GM18517 (cell line): ENCODE measurements around the gene CTDNEP1.
A peak's percentile ranks its signal among the peaks of the same experiment; 100 is the strongest.

ENCODE experiments used
- ATAC-seq: cut with Tn5 transposase; IDR thresholded peaks from one replicate; pipeline ENCODE4 v1.9.1; 2021; ENCODE audit warnings: mild to moderate bottlenecking, moderate library complexity; ENCODE audit not compliant: unreplicated experiment

The CTDNEP1 gene

DNA sequence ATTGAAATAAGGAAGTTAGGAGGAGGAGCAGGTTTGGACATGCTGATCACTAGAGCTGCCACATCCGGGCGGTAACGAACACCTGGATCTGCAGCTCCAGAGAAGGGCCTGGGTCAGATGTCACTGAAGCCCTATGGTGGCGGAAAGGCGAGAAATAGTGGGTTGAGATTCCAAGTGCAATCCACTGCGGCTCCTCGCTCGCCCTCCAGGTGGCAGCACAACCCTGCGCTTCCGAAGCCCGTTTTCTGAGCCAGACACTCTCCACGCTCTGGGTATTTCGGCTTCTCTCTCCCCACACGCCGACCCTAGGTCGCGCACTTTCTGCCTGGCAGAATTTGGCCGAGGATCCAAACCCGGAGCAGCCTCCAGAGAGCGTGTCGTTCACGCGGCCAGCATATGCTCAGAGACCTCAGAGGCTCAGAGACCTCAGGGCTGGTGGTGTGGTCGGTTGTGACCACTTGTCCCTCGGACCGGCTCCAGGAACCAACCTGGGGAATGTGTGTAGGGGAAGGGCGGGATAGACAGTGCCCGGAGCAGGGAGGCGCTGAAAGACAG lies 29.1 kb upstream of the CTDNEP1 start:
- ATAC-seq: peak; percentile 70

DNA sequence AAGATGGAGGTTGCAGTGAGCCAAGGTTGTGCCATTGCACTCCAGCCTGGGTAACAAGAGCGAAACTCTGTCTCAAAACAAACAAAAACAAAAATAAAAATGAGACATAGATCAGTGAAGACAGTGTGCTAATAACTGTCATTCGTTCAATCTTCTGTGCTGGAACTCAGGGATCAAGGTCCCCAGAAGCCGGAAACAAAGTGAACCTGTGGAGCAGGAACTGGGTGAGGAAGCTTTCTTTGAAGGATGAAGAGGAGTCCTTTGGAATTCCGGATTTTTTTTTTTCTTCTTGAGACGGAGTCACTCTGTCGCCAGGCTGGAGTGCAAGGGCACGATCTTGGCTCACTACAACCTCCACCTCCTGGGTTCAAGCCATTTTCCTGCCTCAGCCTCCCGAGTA lies 27.9 kb upstream of the CTDNEP1 start:
- ATAC-seq: no peak

DNA sequence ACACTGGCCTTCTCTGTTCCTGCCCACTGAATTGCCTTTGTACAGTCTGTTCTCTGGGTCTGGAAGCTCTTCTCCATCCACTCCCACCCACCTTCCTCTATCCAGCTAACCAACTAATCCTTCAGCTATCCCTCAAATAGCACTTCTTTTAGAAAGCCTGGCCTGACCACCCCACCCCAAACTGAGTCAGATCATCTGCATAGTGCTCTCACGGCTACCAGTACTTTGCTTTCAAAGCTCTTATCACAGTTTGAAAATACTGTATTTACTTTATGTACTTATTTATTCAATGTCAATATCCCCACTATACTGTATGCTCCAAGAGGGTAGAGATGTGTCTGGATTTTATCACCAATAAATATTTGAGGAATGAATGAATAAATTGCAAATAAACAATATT lies 15.2 kb upstream of the CTDNEP1 start:
- no peak for ATAC-seq

- no peak for ATAC-seq
Observed at GRCh38 chr17:7263801-7264078, 12.2 kb upstream of the CTDNEP1 start.

GRCh38 chr17:7262935-7263800 lies 11.6 kb upstream of the CTDNEP1 start:
- no peak for ATAC-seq

DNA sequence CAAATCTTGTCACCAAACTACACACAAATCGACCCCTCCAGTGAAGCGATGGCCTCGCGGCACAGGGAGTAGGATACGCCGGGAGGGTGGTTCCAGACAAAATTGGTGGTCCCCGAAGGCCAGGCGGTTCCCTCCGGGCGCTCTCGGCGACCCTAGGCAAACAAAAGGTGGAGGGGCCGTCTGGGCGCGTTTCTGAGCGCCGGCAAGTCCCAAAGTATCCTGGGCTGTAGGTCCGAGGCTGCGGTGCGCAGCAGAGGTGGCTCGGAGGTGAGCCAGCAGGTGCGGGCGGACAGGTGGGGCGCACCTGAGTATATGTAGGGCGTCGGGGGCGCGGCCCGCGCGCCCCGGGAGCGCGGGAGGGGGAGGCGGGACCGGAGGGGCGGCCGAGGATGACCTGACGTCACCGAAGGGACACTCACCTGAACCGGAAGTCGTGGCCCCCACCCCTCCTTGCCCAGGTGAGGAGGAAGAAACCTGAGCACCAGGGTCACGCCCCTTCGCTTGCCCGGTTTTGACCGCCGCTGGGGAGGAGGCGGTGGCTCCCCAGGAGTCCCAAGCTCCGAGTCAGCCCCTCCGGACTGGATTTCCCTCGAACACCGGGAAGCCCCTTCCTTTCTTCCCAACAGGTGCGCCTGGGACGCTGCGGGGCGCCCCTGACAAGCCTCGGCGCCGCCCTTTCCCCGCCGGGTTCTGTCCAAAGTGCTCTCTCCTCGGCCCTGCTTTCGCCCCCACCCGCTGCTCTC lies 10.8 kb upstream of the CTDNEP1 start, which contains the start of gene CLDN7:
CLDN7 (minus strand) TSS at position 287 of the 743 bp plus-strand sequence. CDS start 435 bp downstream, outside the sequence.
- ATAC-seq: no peak

DNA sequence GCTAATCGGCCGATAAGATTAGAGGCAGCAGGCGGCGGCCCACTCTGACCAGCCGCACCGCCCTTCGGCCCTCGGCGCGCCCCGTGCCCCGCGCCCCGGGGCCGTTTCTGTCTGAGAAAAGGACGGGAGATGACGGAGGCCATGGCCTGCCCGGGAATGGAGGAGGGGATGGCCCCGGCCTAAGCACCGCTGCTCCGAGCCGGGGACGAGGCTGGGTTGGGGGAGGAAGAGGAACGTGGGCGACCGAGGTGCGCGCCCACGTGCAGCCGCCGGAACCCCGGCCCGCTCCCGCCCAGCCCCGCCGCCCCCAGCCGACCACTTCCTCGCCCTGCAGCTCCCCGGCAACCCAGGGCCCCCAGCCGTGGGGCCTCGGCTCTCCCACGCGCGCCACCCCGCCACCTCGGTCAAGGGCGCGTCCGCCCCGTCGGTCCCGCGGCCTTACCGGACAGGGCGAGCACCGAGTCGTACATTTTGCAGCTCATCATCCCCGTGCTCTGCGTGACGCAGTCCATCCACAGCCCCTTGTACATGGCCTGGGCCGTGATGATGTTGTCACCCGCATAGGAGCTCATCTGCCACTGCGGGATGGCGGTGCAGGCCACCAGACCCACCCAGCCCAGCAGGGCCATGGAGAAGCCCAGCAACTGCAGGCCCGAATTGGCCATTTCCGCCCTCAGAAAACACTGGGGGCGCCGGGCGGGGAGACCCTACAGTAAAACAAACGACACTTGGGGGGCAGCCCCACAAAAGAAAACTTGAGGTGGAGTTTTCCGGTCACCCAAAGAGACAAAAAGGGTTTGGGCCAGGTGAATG lies 10.1 kb upstream of the CTDNEP1 start:
- no peak for ATAC-seq

- no peak for ATAC-seq
Observed at GRCh38 chr17:7260651-7261378, 9.3 kb upstream of the CTDNEP1 start.

GRCh38 chr17:7260151-7260550 lies 8.6 kb upstream of the CTDNEP1 start:
- no peak for ATAC-seq

GRCh38 chr17:7259555-7259889 lies 8.0 kb upstream of the CTDNEP1 start:
- ATAC-seq: no peak

DNA sequence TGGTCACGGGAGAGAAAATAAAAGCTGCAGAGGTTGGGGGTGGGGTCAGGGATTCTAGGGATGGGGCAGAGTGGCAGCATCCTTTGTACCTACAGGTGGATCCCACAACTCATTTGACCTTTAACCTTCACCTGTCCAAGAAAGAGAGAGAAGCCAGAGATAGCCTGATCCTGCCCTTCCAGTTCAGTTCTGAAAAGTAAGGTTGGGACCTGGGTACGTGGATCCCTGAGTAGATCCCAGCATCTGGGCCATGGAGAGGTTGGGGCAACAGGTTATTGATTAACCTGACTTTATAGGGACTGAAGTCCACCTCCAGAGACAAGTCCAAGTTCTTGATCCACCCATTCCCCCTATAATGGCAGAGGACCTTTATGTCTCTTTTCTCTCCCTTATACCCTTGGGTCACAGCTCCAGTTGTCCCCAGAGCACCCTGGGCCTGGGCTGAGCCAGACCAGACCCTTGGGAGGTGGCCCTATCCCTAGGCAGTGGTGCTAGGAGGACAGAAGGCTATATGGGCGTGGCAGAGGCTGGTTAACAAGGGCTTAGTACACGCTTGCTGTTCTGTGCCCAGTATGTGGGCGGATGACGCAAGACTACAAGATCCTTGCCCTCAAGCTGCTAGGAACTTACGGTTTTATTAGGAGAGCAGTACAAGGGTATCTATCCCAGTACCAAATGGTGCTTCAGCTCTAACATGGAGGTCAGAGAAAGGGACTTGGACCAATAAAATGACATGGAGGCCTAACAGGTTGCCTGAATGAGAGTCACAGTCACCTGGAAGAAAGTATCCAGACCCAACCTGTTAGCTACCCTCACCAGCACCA lies 7.4 kb upstream of the CTDNEP1 start:
- no peak for ATAC-seq

DNA sequence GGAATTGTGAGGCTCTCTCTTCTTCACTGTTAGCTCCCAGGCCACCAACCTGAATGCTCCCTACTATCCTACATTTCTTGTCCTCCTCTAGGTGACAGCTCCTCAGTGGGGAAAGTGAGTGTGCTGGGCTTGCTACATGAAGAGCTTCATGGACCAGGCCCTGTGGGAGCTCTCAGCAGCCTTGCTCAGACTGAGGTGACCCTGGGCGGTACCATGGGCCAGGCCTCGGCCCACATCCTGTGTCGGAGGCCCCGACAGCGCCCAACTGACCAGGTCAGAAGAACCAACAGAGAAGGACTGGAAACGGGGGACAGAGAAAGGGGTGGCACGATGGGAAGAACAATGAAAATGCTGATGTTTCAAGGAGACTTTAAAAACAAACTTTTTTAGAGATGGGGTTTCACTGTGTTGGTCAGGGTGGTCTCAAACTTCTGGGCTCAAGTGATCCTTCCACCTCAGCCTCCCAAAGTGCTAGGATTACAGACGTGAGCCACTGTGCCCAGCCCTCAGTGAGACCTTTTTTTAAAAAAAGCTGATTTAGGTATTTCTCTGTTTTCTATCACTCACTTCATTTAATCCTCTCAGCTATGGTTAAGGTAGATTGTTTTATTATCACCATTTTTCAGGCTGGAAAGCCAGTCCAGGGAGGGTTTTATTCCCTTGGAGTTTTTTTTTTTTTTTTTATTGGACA lies 5.4 kb upstream of the CTDNEP1 start:
- ATAC-seq: no peak

GRCh38 chr17:7254511-7254910 lies 3.0 kb upstream of the CTDNEP1 start:
- no peak for ATAC-seq

GRCh38 chr17:7253082-7253481 lies 1.5 kb upstream of the CTDNEP1 start:
- no peak for ATAC-seq

DNA sequence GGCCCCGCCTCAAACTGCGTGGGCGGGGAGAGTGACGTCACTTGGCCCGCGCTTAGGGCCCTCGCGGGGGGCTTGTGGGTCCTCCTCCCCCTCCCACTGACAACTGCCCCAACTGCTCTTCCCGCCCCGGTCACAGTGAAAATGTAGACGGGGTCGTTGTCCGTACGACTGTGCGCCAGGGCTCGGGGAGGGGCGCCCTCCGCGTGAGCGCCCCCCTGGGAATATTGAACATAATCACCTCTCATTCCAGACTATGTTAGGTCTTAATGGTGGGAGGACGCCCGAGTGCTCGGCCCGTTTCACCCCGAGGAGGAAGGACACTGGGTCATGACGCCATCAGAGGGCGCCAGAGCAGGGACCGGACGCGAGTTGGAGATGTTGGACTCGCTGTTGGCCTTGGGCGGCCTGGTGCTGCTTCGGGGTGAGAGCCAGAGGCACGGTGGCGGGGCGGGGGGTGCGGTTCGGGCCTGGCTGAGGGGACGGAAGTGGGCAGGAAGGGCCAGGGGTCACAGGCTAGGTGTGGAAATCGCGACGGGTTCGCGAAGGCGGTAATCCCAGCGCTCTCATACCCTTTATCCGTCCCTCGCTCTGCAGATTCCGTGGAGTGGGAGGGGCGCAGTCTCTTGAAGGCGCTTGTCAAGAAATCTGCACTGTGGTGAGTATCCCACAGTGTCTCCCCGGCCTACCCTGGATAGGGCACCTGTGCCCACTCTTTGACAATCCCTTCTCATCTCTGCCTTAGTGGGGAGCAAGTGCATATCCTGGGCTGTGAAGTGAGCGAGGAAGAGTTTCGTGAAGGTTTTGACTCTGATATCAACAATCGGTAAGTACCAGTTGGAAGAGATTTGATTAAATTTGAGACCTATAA lies 876 bp upstream of the CTDNEP1 start, which contains the start of gene ELP5:
ELP5 (plus strand) TSS at position 40 of the 868 bp plus-strand sequence; CDS start at position 376, 336 bp downstream.
- ATAC-seq: peak; percentile 48

GRCh38 chr17:7250695-7251627 lies 573 bp downstream of the CTDNEP1 start:
- no peak for ATAC-seq

DNA sequence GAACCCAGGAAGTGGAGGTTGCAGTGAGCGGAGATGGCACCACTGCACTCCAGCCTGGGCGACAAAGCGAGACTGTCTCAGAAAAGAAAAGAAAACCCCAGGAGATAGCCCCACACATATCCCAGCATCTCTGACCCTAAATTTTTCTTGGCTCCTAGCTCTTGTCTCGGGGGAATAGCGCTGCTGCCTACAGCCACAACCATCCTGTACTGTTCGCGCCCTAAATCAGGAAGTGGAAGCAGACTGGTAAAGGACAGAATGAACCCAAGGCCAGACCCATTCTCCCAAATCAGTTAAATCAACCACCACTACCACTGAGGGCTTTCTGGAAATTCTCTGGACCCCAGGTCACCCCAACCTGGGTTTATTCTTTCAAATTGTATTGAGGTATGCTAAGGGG lies 1.7 kb downstream of the CTDNEP1 start:
- ATAC-seq: no peak
